SK-N-SH treated with all-trans-retinoic acid at 6 μM for 48 hours (cell line): ENCODE measurements around the gene MGMT.

Experiments used
- ATAC-seq: fragments of 200-7000 bp; cut with Tn5 transposase; 3 replicates; pipeline ENCODE4 v1.9.1; 2020; ENCODE audit warnings: mild to moderate bottlenecking, moderate library complexity
- ARNTL ChIP-seq: fragments of 450-650 bp; formaldehyde crosslinking; IDR thresholded peaks from 2 replicates; pipeline ENCODE4 v1.5.0; 2020; ENCODE audit warnings: low read depth, mild to moderate bottlenecking, moderate library complexity, borderline replicate concordance
- BACH2 ChIP-seq: fragments of 250-450 bp; sonication (Bioruptor Pico); IDR thresholded peaks from 2 replicates; pipeline ENCODE4 v1.9.0; 2021; ENCODE audit warnings: mild to moderate bottlenecking, borderline replicate concordance
- CREB5 ChIP-seq: fragments of 250-450 bp; sonication (Bioruptor Pico); IDR thresholded peaks from 2 replicates; pipeline ENCODE4 v1.5.1; 2020; ENCODE audit warnings: low read depth, mild to moderate bottlenecking, moderate library complexity
- CSDC2 ChIP-seq: fragments of 250-450 bp; sonication (Bioruptor Pico); IDR thresholded peaks from 2 replicates; pipeline ENCODE4 v1.5.0; 2020; ENCODE audit warnings: mild to moderate bottlenecking, moderate library complexity
- ISL1 ChIP-seq: fragments of 250-450 bp; sonication (Bioruptor Pico); IDR thresholded peaks from 2 replicates; pipeline ENCODE4 v2.1.2; 2022; ENCODE audit warnings: mild to moderate bottlenecking, moderate library complexity
- OSR1 ChIP-seq: fragments of 250-450 bp; sonication (Bioruptor Pico); IDR thresholded peaks from 2 replicates; pipeline ENCODE4 v1.8.0; 2022; ENCODE audit warnings: moderate library complexity, mild to moderate bottlenecking, inconsistent platforms
- PATZ1 ChIP-seq: fragments of 250-450 bp; sonication (Bioruptor Pico); IDR thresholded peaks from 2 replicates; pipeline ENCODE4 v1.8.0; 2020; ENCODE audit warnings: mild to moderate bottlenecking, moderate library complexity, borderline replicate concordance
- POU6F1 ChIP-seq: fragments of 250-450 bp; sonication (Bioruptor Pico); IDR thresholded peaks from 2 replicates; pipeline ENCODE4 v1.8.0; 2021; ENCODE audit warnings: low read depth, mild to moderate bottlenecking, moderate library complexity, borderline replicate concordance
- PPARA ChIP-seq: fragments of 250-450 bp; sonication (Bioruptor Pico); IDR thresholded peaks from 2 replicates; pipeline ENCODE4 v1.5.0; 2020; ENCODE audit warnings: mild to moderate bottlenecking, borderline replicate concordance
- RARB ChIP-seq: fragments of 250-450 bp; sonication (Bioruptor Pico); IDR thresholded peaks from 2 replicates; pipeline ENCODE4 v1.8.0; 2021; ENCODE audit warnings: mild to moderate bottlenecking, moderate library complexity
- SNAI2 ChIP-seq: fragments of 250-450 bp; sonication (Bioruptor Pico); IDR thresholded peaks from 2 replicates; pipeline ENCODE4 v1.5.0; 2020; ENCODE audit warnings: mild to moderate bottlenecking, moderate library complexity
- TCF4 ChIP-seq: fragments of 250-450 bp; sonication (Bioruptor Pico); IDR thresholded peaks from 2 replicates; pipeline ENCODE4 v1.8.0; 2021; ENCODE audit warnings: mild to moderate bottlenecking, moderate library complexity, borderline replicate concordance
- TOX ChIP-seq: fragments of 250-450 bp; sonication (Bioruptor Pico); IDR thresholded peaks from 2 replicates; pipeline ENCODE4 v1.8.0; 2021; ENCODE audit warnings: mild to moderate bottlenecking, moderate library complexity, borderline replicate concordance
- TSHZ2 ChIP-seq: fragments of 250-450 bp; sonication (Bioruptor Pico); IDR thresholded peaks from 2 replicates; pipeline ENCODE4 v1.5.0; 2020; ENCODE audit warnings: mild to moderate bottlenecking, moderate library complexity
- ZC3H10 ChIP-seq: fragments of 250-450 bp; sonication (Bioruptor Pico); IDR thresholded peaks from 2 replicates; pipeline ENCODE4 v1.5.1; 2021; ENCODE audit warnings: mild to moderate bottlenecking, moderate library complexity
- ZFP30 ChIP-seq: fragments of 450-650 bp; formaldehyde crosslinking; IDR thresholded peaks from 2 replicates; pipeline ENCODE4 v1.5.0; 2022; ENCODE audit warnings: mild to moderate bottlenecking, moderate library complexity
- ZNF565 ChIP-seq: fragments of 450-650 bp; formaldehyde crosslinking; conservative IDR thresholded peaks from 2 replicates; pipeline ENCODE4 v1.5.0; 2020; ENCODE audit warnings: low read depth, mild to moderate bottlenecking, moderate library complexity
- ZNF70 ChIP-seq: fragments of 450-650 bp; formaldehyde crosslinking; IDR thresholded peaks from 2 replicates; pipeline ENCODE4 v1.5.0; 2020; ENCODE audit warnings: mild to moderate bottlenecking, moderate library complexity
- ZNF8 ChIP-seq: fragments of 450-650 bp; formaldehyde crosslinking; IDR thresholded peaks from 2 replicates; pipeline ENCODE4 v1.5.0; 2020; ENCODE audit warnings: mild to moderate bottlenecking, moderate library complexity

Gene MGMT

GRCh38 chr10:129725482-129725881 is 258.4 kb downstream of the MGMT start (continued):
- no peak for TF ChIP-seq ZFP30 (CRISPR knock-in tag)

GRCh38 chr10:129725890-129726631 is 259.0 kb downstream of the MGMT start:
- no peak for ATAC-seq
- no peak for TF ChIP-seq OSR1 (CRISPR knock-in tag)
- no peak for TF ChIP-seq CSDC2
- no peak for TF ChIP-seq PATZ1 (CRISPR knock-in tag)
- no peak for TF ChIP-seq ZNF565 (CRISPR knock-in tag)
- TF ChIP-seq ARNTL (CRISPR knock-in tag): no peak
- TF ChIP-seq TSHZ2: no peak
- TF ChIP-seq RARB: no peak
- TF ChIP-seq ISL1 (CRISPR knock-in tag): no peak
- no peak for TF ChIP-seq TOX
- TF ChIP-seq ZNF8: no peak
- no peak for TF ChIP-seq PPARA (CRISPR knock-in tag)
- no peak for TF ChIP-seq ZNF70 (CRISPR knock-in tag)
- TF ChIP-seq POU6F1: no peak
- TF ChIP-seq TCF4 (CRISPR knock-in tag): no peak

GRCh38 chr10:129727071-129727470 is 260.0 kb downstream of the MGMT start:
- no peak for TF ChIP-seq ZNF70 (CRISPR knock-in tag)
- no peak for TF ChIP-seq CSDC2
- TF ChIP-seq SNAI2 (CRISPR knock-in tag): no peak
- TF ChIP-seq BACH2 (CRISPR knock-in tag): no peak
- no peak for TF ChIP-seq TSHZ2
- TF ChIP-seq PPARA (CRISPR knock-in tag): no peak
- no peak for TF ChIP-seq CREB5
- TF ChIP-seq ZC3H10 (CRISPR knock-in tag): no peak
- no peak for TF ChIP-seq PATZ1 (CRISPR knock-in tag)
- TF ChIP-seq ISL1 (CRISPR knock-in tag): no peak
- TF ChIP-seq ARNTL (CRISPR knock-in tag): no peak
- ATAC-seq: no peak
